ENCODE measurements around the gene CCND3. TPM values are rescaled to one million over a fixed set of nuclear protein-coding genes. Genes with fewer than 3 reads are reported as not detected.

Gene CCND3
- total and polyA plus RNA-seq, 2 of the 13 experiments (the other 11 are each of a cell fraction or from before 2014, with no cell fraction given) = 4.3 to 7.2 TPM

- H3K36me3 ChIP-seq (replicated peaks in 1 of 2; ENCODE audit: control insufficient read depth in 1 of 2, insufficient read depth in 2 of 2, low read length in 2 of 2) = no peaks in the 10 kb centered on the region
- in situ Hi-C loops (cut with HindIII; ENCODE audit: extremely low pct_ligation_motif_present, low pct_unique_long_range_greater_than_20kb) = no loop called here
- CTCF ChIA-PET (ENCODE audit: low intra/inter-chr PET ratio, low total read pairs) = no interaction called here
- no peak for TF ChIP-seq ZNF383 (CRISPR knock-in tag; IDR thresholded peaks at IDR 0.05; ENCODE audit: borderline replicate concordance)
- TF ChIP-seq ZNF20 (CRISPR knock-in tag; IDR thresholded peaks at IDR 0.05) = no peak
- no peak for TF ChIP-seq ZNF782 (CRISPR knock-in tag; IDR thresholded peaks at IDR 0.05; ENCODE audit: borderline replicate concordance)
- no peak for TF ChIP-seq KDM5B (CRISPR knock-in tag; IDR thresholded peaks at IDR 0.05; ENCODE audit: borderline replicate concordance)
- TF ChIP-seq ZNF644 (CRISPR knock-in tag; IDR thresholded peaks at IDR 0.05; ENCODE audit: low read depth) = no peak
- TF ChIP-seq SPEN (CRISPR knock-in tag; IDR thresholded peaks at IDR 0.05; ENCODE audit: low read depth) = no peak
- TF ChIP-seq POLR2AphosphoS5 (IDR thresholded peaks at IDR 0.05; ENCODE audit: low read depth, low read length) = no peak
- TF ChIP-seq SMAD3 (CRISPR knock-in tag; IDR thresholded peaks at IDR 0.05) = no peak
- no peak for TF ChIP-seq TAF15 (IDR thresholded peaks at IDR 0.05; ENCODE audit: low read depth, low read length, poor library complexity, severe bottlenecking)
- no peak for TF ChIP-seq YEATS2 (CRISPR knock-in tag; IDR thresholded peaks at IDR 0.05; ENCODE audit: borderline replicate concordance)
- no peak for TF ChIP-seq ZNF44 (CRISPR knock-in tag; IDR thresholded peaks at IDR 0.05)
- TF ChIP-seq ATAD3A (CRISPR knock-in tag; IDR thresholded peaks at IDR 0.05) = no peak
- no peak for TF ChIP-seq UBTF (CRISPR knock-in tag; IDR thresholded peaks at IDR 0.05)
- TF ChIP-seq GTF3A (CRISPR knock-in tag; conservative IDR thresholded peaks at IDR 0.05) = no peak
- DNase-seq (ENCODE audit: low spot score) (no peak), FAIRE-seq (no peak), ATAC-seq (no peak)
- no TSS peak for BruUV-seq (replicated peaks)
- H3K4me1 ChIP-seq (ENCODE audit: insufficient read depth, low read length) = peaks cover 8% of the 10 kb centered on the region
- H3K27me3 ChIP-seq (ENCODE audit: control insufficient read depth in 1 of 2, insufficient read depth in 2 of 2, low read length in 2 of 2) = no peaks in the 10 kb centered on the region
- H3K27ac ChIP-seq (ENCODE audit: extremely low read length, insufficient read depth, low read length) = no peak overlapping the region
- POLR2A ChIA-PET = no interaction called here
- no peaks in the 10 kb centered on the region for H3K9me3 ChIP-seq (ENCODE audit: low read length)
- no peaks in the 10 kb centered on the region for H3K79me2 ChIP-seq (ENCODE audit: insufficient read depth, low read length)
- H3K9ac ChIP-seq (ENCODE audit: insufficient read depth, low read depth, low read length) = no peak overlapping the region
- intact Hi-C loops (cut with micrococcal nuclease; ENCODE audit: unreplicated experiment) = no loop called here
- 76% methylated on average over 4 of the region's 4 CpGs for WGBS (ENCODE audit: low lambda C conversion rate)
- H2AFZ ChIP-seq (ENCODE audit: low read length) = no peak overlapping the region
- no peaks in the 10 kb centered on the region for H4K20me1 ChIP-seq (ENCODE audit: insufficient read depth, low read length)
- no peak overlapping the region for H3K4me3 ChIP-seq (replicated peaks in 1 of 3; ENCODE audit: insufficient read depth in 1 of 3, low read depth in 2 of 3, low read length in 3 of 3)
- no peak overlapping the region for H3K4me2 ChIP-seq (ENCODE audit: low read depth, low read length)
Measured at GRCh38 chr6:41887331-41887751, 54.3 kb downstream of the CCND3 start.
